Activated CD8-positive, alpha-beta memory T cell treated with anti-CD3 and anti-CD28 coated beads, Interleukin-2, amount 50 U/mL, for 48 hours (primary cell): ENCODE measurements around the gene GLIS1.

Experiments
- DNase-seq: peaks from one replicate; pipeline ENCODE4 v3.0.0-alpha.2; 2020

GLIS1 gene

GRCh38 chr1:53473463-53473862 is 265.5 kb downstream of the GLIS1 start:
- DNase-seq, result no peak

- no peak for DNase-seq
Observed at GRCh38 chr1:53471000-53471399, 268.0 kb downstream of the GLIS1 start.

DNA sequence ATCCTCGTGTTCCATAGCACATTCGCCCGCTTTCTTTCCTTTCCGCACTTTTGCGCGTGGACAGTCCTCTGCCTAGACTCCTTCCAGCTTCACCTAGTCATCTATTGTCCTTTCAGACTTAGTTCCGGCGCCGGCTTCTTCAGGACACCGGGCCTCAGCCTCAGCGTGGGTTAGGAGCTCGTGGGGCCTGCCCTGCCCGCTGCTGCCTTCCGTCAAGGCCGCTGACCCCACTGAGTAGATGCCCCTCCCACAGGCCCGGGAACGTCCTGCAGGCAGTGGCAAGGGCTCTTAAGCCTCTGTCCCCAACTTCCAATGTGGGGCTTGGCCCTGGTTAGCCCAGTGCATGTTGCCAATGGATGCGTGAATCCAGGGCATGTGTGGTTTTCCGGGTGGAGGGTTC is 268.4 kb downstream of the GLIS1 start:
- DNase-seq, result no peak

DNA sequence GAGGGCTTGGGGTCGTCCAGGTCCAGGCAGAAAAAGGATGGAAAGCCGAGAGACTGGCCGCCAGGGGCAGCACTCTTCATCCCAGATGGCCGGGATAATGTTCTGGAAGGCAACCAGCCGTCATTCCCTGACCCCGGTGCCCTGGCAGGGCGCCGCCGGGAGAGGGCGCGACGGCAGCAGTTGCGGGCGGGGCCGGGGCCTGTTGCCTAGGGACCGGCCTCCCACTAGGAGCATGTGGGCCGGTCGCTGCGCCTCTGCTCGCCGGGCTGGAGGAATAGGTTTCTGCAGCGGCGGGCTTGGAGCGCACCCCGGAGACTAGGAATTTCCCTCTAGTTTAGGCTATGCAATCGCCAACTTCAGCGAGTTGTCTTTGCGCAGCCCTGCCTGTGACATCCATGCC is 268.8 kb downstream of the GLIS1 start:
- no peak for DNase-seq

GRCh38 chr1:53469373-53469772 is 269.6 kb downstream of the GLIS1 start:
- DNase-seq, result no peak

GRCh38 chr1:53468374-53468773 is 270.6 kb downstream of the GLIS1 start:
- no peak for DNase-seq

DNA sequence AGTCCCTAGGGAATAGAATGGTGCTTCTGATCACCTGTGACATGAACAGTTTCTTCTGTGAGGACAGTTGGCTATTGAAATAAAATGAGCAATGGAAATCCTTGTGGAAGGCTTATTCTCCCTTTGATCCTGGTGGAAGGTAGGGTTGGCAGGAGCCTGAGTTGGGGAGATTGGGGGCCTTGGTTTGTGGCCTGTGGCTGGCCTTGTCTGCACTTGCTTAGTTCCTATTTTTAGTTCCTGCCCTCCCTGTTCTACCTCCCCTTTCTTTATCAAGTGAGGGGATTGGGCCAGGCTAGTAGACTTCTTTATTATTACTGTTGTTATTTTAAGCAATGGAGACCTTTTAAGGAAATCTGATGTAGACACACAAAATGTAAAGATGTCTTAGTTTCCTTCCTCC is 271.6 kb downstream of the GLIS1 start:
- DNase-seq, result no peak

DNA sequence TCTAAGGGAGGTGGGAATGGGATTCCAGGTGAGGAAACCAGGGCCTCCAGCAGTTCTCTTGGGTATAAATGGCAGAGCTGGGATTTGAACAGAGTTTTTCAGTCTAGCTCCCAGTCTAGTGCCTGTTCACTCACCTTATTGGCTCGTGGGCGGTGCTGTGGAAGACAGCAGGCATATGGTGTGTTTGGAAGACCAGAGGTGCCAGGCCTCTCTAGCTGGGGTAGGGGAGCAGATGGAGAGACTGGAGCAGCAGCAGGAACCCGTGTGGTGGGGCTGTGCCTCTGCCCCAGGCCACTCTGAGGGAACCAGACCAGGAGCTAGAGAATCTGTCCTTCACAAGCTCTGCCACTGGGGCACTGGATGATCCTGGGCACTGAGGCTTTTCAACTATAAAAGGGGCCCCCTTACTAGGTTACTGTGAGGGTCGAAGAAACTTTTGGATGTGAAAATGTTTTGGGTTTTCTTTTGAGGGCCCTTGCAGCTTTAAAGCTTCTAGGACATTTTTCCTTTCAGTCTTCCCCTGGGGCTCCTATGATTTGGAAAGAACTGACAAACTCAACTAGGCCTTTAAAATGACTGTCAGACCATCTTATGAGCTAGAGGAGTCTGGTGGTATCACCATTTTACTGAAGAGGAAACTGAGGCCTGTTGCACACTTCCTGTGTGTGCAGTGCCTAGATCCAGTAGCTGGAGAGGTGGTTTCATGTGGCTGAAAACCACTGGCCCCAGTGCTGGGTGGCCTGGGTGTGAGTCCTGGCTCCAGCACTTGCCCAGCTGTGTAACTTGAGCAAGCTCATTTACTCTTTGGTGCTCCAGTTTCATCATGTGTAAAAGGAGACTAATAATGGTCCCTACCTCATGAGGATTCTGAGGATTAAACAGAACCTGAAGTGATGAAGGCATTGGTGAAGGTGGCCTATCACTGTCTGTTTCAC is 273.7 kb downstream of the GLIS1 start:
- no peak for DNase-seq

DNA sequence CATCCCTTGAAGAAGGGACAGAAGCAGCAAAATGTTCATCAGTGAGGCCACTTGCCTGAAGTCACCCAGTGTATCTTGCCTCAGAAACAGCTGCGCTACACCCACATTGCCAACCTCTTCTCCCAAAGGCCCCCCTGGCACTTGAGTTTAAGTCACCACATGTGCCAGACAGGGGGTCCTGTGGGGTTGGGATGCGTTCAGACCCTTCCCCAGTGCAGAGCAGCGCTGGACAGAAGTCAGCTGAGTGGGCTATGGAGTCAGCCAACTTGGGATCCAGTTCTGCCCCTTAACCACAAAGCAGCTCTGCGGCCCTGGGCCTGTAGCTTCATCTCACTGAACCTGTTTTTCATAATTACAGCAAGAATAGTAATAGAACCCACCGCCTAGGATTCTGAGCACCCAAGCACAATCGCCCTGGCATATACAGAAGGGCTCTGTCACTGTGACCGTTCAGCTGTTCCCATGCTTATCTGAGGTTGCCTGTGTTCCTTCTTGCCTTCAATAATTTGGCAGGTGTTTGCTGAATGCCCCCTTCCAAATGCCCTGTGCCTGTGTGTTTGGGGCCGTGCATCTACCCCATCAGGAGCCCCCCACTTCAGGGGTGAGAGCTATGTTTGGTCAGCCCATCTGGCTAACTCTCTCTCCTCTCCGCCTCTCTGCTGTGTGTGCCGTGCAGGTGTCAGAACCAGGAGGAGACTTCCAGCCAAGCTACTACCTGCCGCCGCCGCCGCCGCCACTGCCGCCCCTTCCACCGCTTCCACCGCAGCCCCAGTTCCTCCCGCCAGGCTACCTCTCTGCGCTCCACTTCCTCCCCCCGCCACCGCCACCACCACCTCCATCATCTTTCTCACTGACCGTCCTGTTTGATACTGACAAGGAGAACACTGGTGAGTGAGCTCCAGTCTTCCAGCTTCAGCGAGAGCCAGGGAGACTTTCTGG is 274.7 kb downstream of the GLIS1 start:
- no peak for DNase-seq

DNA sequence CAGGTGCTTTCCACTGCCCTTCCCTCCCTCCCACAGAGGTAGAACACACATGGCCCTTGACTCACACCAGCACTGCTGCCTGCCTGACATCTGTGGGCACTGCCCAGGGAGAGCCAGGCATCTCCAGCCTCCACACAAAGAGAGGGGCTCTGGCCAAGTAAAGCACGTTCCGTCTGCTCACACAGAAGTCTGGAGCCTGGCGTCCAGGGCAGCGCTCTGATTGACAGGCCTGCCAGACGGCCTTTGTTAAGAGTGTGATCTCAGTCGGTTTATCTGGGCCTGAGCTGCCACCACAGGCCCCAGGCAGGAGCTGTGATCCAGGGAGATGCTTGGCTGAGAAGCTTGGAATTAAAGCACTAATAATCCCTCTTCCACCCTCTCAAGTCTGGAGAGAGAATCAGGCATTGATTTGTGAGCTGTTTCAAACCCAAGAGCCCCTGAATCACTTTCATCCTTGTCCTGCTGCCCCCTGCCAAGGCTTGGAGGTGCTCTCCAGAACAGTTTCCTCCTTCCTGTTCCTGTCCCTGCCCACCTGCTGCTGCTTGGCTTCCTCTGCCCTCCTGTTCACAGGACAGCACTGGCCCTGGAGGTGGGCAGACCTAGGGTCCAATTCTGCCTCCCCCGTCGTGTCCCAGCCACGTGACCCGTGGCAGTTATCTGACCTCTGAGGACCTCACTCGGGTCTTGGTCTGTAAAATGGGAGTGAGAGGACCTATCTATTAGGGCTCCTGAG is 276.0 kb downstream of the GLIS1 start:
- DNase-seq, result no peak

GRCh38 chr1:53462193-53462592 is 276.8 kb downstream of the GLIS1 start:
- DNase-seq, result no peak

GRCh38 chr1:53461323-53462044 is 277.5 kb downstream of the GLIS1 start:
- DNase-seq, result no peak

- no peak for DNase-seq
Observed at GRCh38 chr1:53460666-53461322, 278.2 kb downstream of the GLIS1 start.

DNA sequence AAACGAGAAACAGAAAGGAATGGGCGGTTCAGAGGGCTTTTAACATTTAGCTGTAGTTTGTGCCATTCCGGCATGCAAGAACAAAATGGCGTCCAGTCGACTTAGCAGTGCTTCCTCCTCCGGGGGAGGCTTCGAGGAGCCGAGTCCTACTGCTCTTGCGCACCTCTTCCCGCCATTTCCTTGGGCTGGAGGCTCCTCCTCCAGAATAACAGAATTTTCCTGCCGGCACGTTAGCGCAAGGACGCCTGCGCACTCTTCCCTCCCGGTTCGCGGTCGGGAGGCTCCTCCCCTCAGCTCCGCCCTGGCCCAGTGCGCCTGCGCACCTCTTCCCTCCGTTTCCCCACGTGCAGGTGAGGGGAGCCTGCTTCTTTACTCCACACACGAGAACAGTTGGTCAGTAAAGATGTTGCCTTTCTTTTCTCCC is 278.7 kb downstream of the GLIS1 start:
- DNase-seq, result no peak

DNA sequence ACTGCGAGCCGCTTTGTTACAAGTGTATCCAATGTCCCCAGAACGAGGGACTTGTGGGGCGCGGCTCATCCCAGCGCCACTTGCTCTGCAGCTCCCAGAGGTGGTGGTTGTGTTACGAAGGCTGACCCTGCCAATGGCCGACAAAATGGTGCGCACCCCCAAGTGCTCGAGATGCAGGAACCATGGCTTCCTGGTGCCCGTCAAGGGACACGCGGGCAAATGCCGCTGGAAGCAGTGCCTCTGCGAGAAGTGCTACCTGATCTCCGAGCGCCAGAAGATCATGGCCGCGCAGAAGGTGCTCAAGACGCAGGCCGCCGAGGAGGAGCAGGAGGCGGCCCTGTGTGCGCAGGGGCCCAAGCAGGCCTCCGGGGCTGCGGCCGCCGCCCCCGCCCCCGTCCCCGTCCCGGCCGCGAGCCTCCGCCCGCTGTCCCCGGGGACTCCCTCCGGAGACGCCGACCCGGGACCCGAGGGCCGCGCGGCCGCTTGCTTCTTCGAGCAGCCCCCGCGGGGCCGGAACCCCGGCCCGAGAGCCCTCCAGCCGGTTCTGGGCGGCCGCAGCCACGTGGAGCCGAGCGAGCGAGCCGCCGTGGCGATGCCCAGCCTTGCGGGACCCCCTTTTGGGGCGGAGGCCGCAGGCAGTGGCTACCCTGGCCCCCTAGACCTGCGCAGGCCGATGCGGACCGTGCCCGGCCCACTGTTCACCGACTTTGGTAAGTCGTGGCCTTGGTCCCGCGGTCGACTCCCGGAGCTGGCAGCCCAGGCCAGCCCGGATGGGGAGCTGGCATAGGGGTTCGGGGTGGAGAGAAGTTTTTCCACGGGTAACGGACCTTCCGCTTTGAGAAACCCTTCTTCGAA is 279.4 kb downstream of the GLIS1 start, which contains the start of gene DMRTB1:
TSS of gene DMRTB1 (plus strand) at position 79 of the 855 bp plus-strand sequence. CDS start at position 134, 55 bp downstream.
- DNase-seq, result no peak

GRCh38 chr1:53458634-53459033 is 280.3 kb downstream of the GLIS1 start:
- no peak for DNase-seq
